GM18519 (cell line): ENCODE measurements around the gene VCX3B.
"Not testable (repeated sequence)": the region's sequence is repeated elsewhere in the genome, so short reads cannot be mapped to it uniquely, and the experiment has no call there.

ENCODE experiments used
- ATAC-seq: cut with Tn5 transposase; IDR thresholded peaks from one replicate; pipeline ENCODE4 v1.9.1; 2021; ENCODE audit warnings: mild to moderate bottlenecking, moderate library complexity; ENCODE audit not compliant: unreplicated experiment, low FRiP score

The VCX3B gene

GRCh38 chrX:8464530-8464929 is at the start of gene VCX3B:
VCX3B (plus strand) TSS chrX:8464830; CDS start chrX:8465451, 621 bp downstream.
- ATAC-seq = not testable (repeated sequence)

- ATAC-seq = no peak
Observed at GRCh38 chrX:8418301-8418700, 46.3 kb upstream of the VCX3B start.

- no peak for ATAC-seq
Observed at GRCh38 chrX:8424912-8425311, 39.7 kb upstream of the VCX3B start.

GRCh38 chrX:8429692-8430249 is 34.9 kb upstream of the VCX3B start:
- ATAC-seq = no peak

- ATAC-seq = no peak
Observed at GRCh38 chrX:8430444-8430843, 34.2 kb upstream of the VCX3B start.

GRCh38 chrX:8432396-8432795 is 32.2 kb upstream of the VCX3B start:
- no peak for ATAC-seq

GRCh38 chrX:8433109-8434062 is 31.2 kb upstream of the VCX3B start:
- ATAC-seq = no peak

GRCh38 chrX:8447368-8447767 is 17.3 kb upstream of the VCX3B start:
- no peak for ATAC-seq

- ATAC-seq = not testable (repeated sequence)
Observed at GRCh38 chrX:8452343-8452742, 12.3 kb upstream of the VCX3B start.

GRCh38 chrX:8453611-8454010 is 11.0 kb upstream of the VCX3B start:
- no peak for ATAC-seq

- no peak for ATAC-seq
Observed at GRCh38 chrX:8455557-8455956, 9.1 kb upstream of the VCX3B start.

- ATAC-seq = no peak
Observed at GRCh38 chrX:8462488-8462887, 2.1 kb upstream of the VCX3B start.

GRCh38 chrX:8484360-8484949 is 19.8 kb downstream of the VCX3B start:
- no peak for ATAC-seq

- not testable (repeated sequence) for ATAC-seq
Observed at GRCh38 chrX:8495036-8495435, 30.4 kb downstream of the VCX3B start.

GRCh38 chrX:8500203-8500602 is 35.6 kb downstream of the VCX3B start:
- no peak for ATAC-seq

GRCh38 chrX:8502101-8502500 is 37.5 kb downstream of the VCX3B start:
- not testable (repeated sequence) for ATAC-seq

GRCh38 chrX:8504451-8504850 is 39.8 kb downstream of the VCX3B start:
- no peak for ATAC-seq
